ENCODE results near the gene SAMD9L.

DNA sequence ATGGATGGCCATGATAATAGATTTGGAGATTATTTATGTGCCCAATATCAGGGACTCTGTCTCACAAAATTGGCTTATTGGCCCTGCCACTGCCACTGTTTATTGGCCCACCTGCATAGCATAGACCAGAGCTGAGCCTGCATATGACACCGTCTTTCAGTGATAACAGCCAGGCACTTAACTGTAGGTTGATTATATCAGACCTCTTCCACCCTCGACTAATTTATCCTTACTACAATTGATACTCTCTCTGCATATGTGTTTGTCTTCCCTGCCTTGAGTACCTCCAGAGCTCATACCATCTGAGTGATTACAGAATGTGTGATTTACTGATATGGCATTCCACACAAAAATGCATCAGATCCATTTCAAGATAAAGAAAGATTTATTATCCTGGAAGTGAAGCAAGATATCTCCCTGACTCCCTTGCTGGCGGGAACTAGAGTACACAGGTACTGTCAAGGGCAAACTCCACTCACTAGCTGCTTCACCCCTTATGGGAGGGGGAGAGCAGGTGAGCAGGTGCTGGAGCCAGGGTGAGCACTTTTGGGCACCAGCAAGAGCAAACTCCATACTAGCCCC is 13.1 kb upstream of the SAMD9L start:
- TF ChIP-seq POLR2AphosphoS5 (IDR thresholded peaks at IDR 0.05), result no peak
- TF ChIP-seq, protein P1, sequence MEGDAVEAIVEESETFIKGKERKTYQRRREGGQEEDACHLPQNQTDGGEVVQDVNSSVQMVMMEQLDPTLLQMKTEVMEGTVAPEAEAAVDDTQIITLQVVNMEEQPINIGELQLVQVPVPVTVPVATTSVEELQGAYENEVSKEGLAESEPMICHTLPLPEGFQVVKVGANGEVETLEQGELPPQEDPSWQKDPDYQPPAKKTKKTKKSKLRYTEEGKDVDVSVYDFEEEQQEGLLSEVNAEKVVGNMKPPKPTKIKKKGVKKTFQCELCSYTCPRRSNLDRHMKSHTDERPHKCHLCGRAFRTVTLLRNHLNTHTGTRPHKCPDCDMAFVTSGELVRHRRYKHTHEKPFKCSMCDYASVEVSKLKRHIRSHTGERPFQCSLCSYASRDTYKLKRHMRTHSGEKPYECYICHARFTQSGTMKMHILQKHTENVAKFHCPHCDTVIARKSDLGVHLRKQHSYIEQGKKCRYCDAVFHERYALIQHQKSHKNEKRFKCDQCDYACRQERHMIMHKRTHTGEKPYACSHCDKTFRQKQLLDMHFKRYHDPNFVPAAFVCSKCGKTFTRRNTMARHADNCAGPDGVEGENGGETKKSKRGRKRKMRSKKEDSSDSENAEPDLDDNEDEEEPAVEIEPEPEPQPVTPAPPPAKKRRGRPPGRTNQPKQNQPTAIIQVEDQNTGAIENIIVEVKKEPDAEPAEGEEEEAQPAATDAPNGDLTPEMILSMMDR (IDR thresholded peaks at IDR 0.05), result no peak
- TF ChIP-seq EP300 (IDR thresholded peaks at IDR 0.05), result no peak

All from sigmoid colon (tissue), 4 donors.